H9 (cell line): ENCODE measurements around the gene WDR33. TPM values are rescaled to one million over a fixed set of nuclear protein-coding genes. Genes with fewer than 3 reads are reported as not detected.

Experiments
- DNase-seq: peaks from one replicate; pipeline ENCODE4 v3.0.0-alpha.2; 2017
- H2AFZ ChIP-seq: one replicate; pipeline ENCODE4 v1.6.1; 2013; ENCODE audit warnings: mild to moderate bottlenecking, low read length, control low read depth, moderate library complexity
- H2AK5ac ChIP-seq: 2 replicates; pipeline ENCODE4 v1.6.1; 2013; ENCODE audit warnings: low read length, control low read depth, mixed read lengths; ENCODE audit not compliant: insufficient read length
- H2BK120ac ChIP-seq: one replicate; pipeline ENCODE4 v1.6.1; 2013; ENCODE audit warnings: low read depth, mild to moderate bottlenecking, low read length, control low read depth, inconsistent platforms; ENCODE audit not compliant: poor library complexity, severe bottlenecking
- H2BK12ac ChIP-seq: 2 replicates; pipeline ENCODE4 v1.6.1; 2013; ENCODE audit warnings: low read length, control low read depth, mixed read lengths, low read depth; ENCODE audit not compliant: insufficient read length
- H2BK15ac ChIP-seq: 2 replicates; pipeline ENCODE4 v1.6.1; 2013; ENCODE audit warnings: low read depth, low read length, control low read depth
- H2BK20ac ChIP-seq: one replicate; pipeline ENCODE4 v1.6.1; 2013; ENCODE audit warnings: low read depth, mild to moderate bottlenecking, low read length, control low read depth, inconsistent platforms; ENCODE audit not compliant: poor library complexity, severe bottlenecking
- H2BK5ac ChIP-seq: 2 replicates; pipeline ENCODE4 v1.6.1; 2013; ENCODE audit warnings: low read length, control low read depth, mixed read lengths; ENCODE audit not compliant: insufficient read length
- H3K14ac ChIP-seq: 2 replicates; pipeline ENCODE4 v1.6.1; 2013; ENCODE audit warnings: low read length, control low read depth; ENCODE audit not compliant: insufficient read depth
- H3K18ac ChIP-seq: 2 replicates; pipeline ENCODE4 v1.6.1; 2013; ENCODE audit warnings: low read depth, mild to moderate bottlenecking, mixed read lengths, low read length, control low read depth; ENCODE audit not compliant: insufficient read length
- H3K23ac ChIP-seq: 2 replicates; pipeline ENCODE4 v1.6.1; 2013; ENCODE audit warnings: low read length, control low read depth, mixed read lengths, low read depth; ENCODE audit not compliant: insufficient read length
- H3K23me2 ChIP-seq: 2 replicates; pipeline ENCODE4 v1.6.1; 2013; ENCODE audit warnings: low read depth, mild to moderate bottlenecking, mixed read lengths, low read length, control low read depth; ENCODE audit not compliant: insufficient read length, poor library complexity, severe bottlenecking
- H3K27ac ChIP-seq: 2 replicates; pipeline ENCODE4 v1.5.1; 2013; ENCODE audit warnings: low read length, control low read depth, mixed read lengths, low read depth; ENCODE audit not compliant: insufficient read length
- H3K27me3 ChIP-seq: 2 replicates; pipeline ENCODE4 v1.6.1; 2013; ENCODE audit warnings: low read length, control low read depth, inconsistent platforms; ENCODE audit not compliant: insufficient read depth
- H3K4ac ChIP-seq: 2 replicates; pipeline ENCODE4 v1.6.1; 2013; ENCODE audit warnings: low read depth, mild to moderate bottlenecking, control low read depth, inconsistent platforms, low read length, moderate library complexity
- H3K4me1 ChIP-seq: 2 replicates; pipeline ENCODE4 v1.6.1; 2013; ENCODE audit warnings: low read length, control low read depth, inconsistent platforms; ENCODE audit not compliant: insufficient read depth
- H3K4me2 ChIP-seq: 2 replicates; pipeline ENCODE4 v1.6.1; 2013; ENCODE audit warnings: low read length, control low read depth, mixed read lengths; ENCODE audit not compliant: insufficient read length, insufficient read depth
- H3K56ac ChIP-seq: 2 replicates; pipeline ENCODE4 v1.6.1; 2013; ENCODE audit warnings: low read depth, mild to moderate bottlenecking, mixed read lengths, low read length, control low read depth; ENCODE audit not compliant: insufficient read length
- H3K79me1 ChIP-seq: 2 replicates; pipeline ENCODE4 v1.6.1; 2013; ENCODE audit warnings: low read depth, mild to moderate bottlenecking, moderate library complexity, low read length, control low read depth, inconsistent platforms; ENCODE audit not compliant: insufficient read depth, poor library complexity, severe bottlenecking
- H3K79me2 ChIP-seq: 2 replicates; pipeline ENCODE4 v1.6.1; 2013; ENCODE audit warnings: low read length, control low read depth, inconsistent platforms; ENCODE audit not compliant: insufficient read depth
- H3K9ac ChIP-seq: 2 replicates; pipeline ENCODE4 v1.6.1; 2013; ENCODE audit warnings: low read length, control low read depth, mixed read lengths; ENCODE audit not compliant: insufficient read length; ENCODE audit errors: extremely low read depth
- H3K9me3 ChIP-seq: one replicate; pipeline ENCODE4 v1.6.1; 2013; ENCODE audit warnings: low read depth, low read length, inconsistent platforms; ENCODE audit not compliant: control insufficient read depth
- H3T11ph ChIP-seq: one replicate; pipeline ENCODE4 v1.6.1; 2013; ENCODE audit warnings: mild to moderate bottlenecking, low read length, control low read depth, inconsistent platforms
- H4K20me1 ChIP-seq: one replicate; pipeline ENCODE4 v1.6.1; 2013; ENCODE audit not compliant: control insufficient read depth, insufficient read length, insufficient read depth
- H4K5ac ChIP-seq: 2 replicates; pipeline ENCODE4 v1.6.1; 2013; ENCODE audit warnings: low read depth, mild to moderate bottlenecking, mixed read lengths, low read length, control low read depth; ENCODE audit not compliant: insufficient read length
- H4K8ac ChIP-seq: replicated peaks from 2 replicates; pipeline ENCODE4 v1.6.1; 2013; ENCODE audit warnings: low read length, control low read depth, mixed read lengths, low read depth; ENCODE audit not compliant: insufficient read length
- H4K91ac ChIP-seq: 2 replicates; pipeline ENCODE4 v1.6.1; 2013; ENCODE audit warnings: low read depth, mild to moderate bottlenecking, moderate library complexity, mixed read lengths, low read length, control low read depth; ENCODE audit not compliant: insufficient read length
- H3K27ac Mint-ChIP-seq, 3 experiments: 2 replicates in 2 of 3; 3 replicates in 1 of 3; pipeline ENCODE4 v1.8.0; 2020 to 2021; ENCODE audit warnings: mixed read lengths in 3 of 3, mild to moderate bottlenecking in 1 of 3, moderate library complexity in 1 of 3
- H3K27me3 Mint-ChIP-seq: 2 replicates; pipeline ENCODE4 v1.8.0; 2021; ENCODE audit warnings: low read depth, mild to moderate bottlenecking, moderate library complexity, mixed read lengths
- H3K36me3 Mint-ChIP-seq, 3 experiments: 2 replicates in 2 of 3; 3 replicates in 1 of 3; pipeline ENCODE4 v1.8.0; 2020 to 2021; ENCODE audit warnings: low read depth in 3 of 3, mixed read lengths in 3 of 3; ENCODE audit not compliant: insufficient read depth in 1 of 3
- H3K4me1 Mint-ChIP-seq, 2 experiments: 2 replicates each; pipeline ENCODE4 v1.8.0; 2020; ENCODE audit warnings: mixed read lengths in 2 of 2
- H3K4me3 Mint-ChIP-seq, 2 experiments: 2 replicates in 1 of 2; 3 replicates in 1 of 2; pipeline ENCODE4 v1.8.0; 2020 to 2021; ENCODE audit warnings: mild to moderate bottlenecking in 2 of 2, mixed read lengths in 2 of 2, moderate library complexity in 1 of 2
- H3K9me3 Mint-ChIP-seq, 2 experiments: 2 replicates in 1 of 2; 3 replicates in 1 of 2; pipeline ENCODE4 v1.8.0; 2020; ENCODE audit warnings: mild to moderate bottlenecking in 2 of 2, mixed read lengths in 2 of 2, moderate library complexity in 1 of 2
- CTCF ChIP-seq: fragments of 200-600 bp; sonication (generic); conservative IDR thresholded peaks from 3 replicates; pipeline ENCODE4 v1.8.0; 2021; ENCODE audit warnings: antibody characterized with exemption, mild to moderate bottlenecking
- WGBS: extraction: QIAGEN DNeasy Blood & Tissue Kit; methylation state at CpG from one replicate; pipeline ENCODE4 v1.1.7; 2013; ENCODE audit warnings: missing lambda C conversion rate, low lambda C conversion rate, mixed read lengths; ENCODE audit not compliant: insufficient read length; ENCODE audit errors: extremely low coverage; 5-methylcytosine and 5-hydroxymethylcytosine counted together
- total RNA-seq: library from RNA; stranded (reverse); gene quantifications from 2 replicates; pipeline ENCODE4 v1.2.1, GENCODE V29; 2021

Gene WDR33
- total RNA-seq, 1 experiment from 2014 or later = 86.0 TPM

DNA sequence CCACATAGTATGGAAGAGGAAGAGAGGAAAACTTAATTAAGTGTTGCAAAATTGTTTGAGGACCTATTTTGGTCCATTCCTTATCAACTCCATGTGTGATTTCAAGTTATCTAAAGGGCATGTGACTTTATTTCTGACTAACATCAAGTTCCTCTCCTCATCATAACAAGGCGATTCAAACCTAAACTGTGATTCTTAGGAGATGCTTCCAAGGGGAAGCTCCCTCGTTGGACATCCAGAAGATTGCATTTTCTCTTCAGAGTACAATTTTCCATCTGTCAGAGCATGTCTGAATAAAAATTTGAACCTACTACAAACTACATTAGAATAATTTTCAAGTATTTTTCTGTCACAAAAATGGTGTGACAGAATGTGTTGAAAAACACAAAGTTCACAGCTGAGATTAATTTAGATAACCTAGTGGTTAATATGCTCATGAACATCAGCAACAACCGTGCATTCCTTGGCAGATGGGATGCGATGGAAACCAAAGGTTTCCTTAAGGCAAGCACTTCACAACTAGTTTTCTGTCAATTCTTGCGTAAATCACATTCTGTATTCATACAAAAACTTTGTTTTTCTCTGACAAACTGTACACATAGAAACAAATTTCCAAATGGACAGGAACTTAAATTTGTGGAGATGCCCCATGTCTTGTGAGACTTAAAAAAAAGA lies 105.4 kb downstream of the WDR33 start:
- H3T11ph ChIP-seq = no peak overlapping the region
- H4K5ac ChIP-seq = no peak overlapping the region
- no peaks in the 10 kb centered on the region for H3K79me1 ChIP-seq
- H2AFZ ChIP-seq = no peak overlapping the region
- H4K8ac ChIP-seq = no peak overlapping the region
- no peak overlapping the region for H4K91ac ChIP-seq
- DNase-seq = no peak
- no peak overlapping the region for H2BK20ac ChIP-seq
- TF ChIP-seq CTCF = no peak
- H3K9me3 Mint-ChIP-seq = peaks cover 0 to 4% of the 10 kb centered on the region in 2 experiments; a peak in 1 of 5 replicates
- no peak overlapping the region for H3K23ac ChIP-seq
- H3K27ac ChIP-seq = no peak overlapping the region
- WGBS = no CpG with 5 or more reads among the region's 5 CpGs
- H2BK5ac ChIP-seq = no peak overlapping the region
- no peak overlapping the region for H3K4me2 ChIP-seq
- H4K20me1 ChIP-seq = no peaks in the 10 kb centered on the region
- peaks cover 17 to 68% (median 66%) of the 10 kb centered on the region in 3 experiments for H3K36me3 Mint-ChIP-seq
- no peaks in the 10 kb centered on the region for H3K27me3 Mint-ChIP-seq
- H3K56ac ChIP-seq = no peak overlapping the region
- H2BK15ac ChIP-seq = no peak overlapping the region
- H3K4me1 Mint-ChIP-seq = peaks cover 11 to 16% of the 10 kb centered on the region in 2 experiments
- H2AK5ac ChIP-seq = no peak overlapping the region
- H3K18ac ChIP-seq = no peak overlapping the region
- peaks cover 3% of the 10 kb centered on the region; the same call in 1 of the 2 replicates for H3K79me2 ChIP-seq
- H3K23me2 ChIP-seq = peaks cover 3% of the 10 kb centered on the region
- H2BK120ac ChIP-seq = no peak overlapping the region
- H3K4me3 Mint-ChIP-seq = no peak overlapping the region
- no peaks in the 10 kb centered on the region for H3K27me3 ChIP-seq
- no peaks in the 10 kb centered on the region for H3K9me3 ChIP-seq
- no peak overlapping the region for H3K9ac ChIP-seq
- no peak overlapping the region for H3K4ac ChIP-seq
- H3K14ac ChIP-seq = no peak overlapping the region
- H3K27ac Mint-ChIP-seq = no peak overlapping the region
- no peak overlapping the region for H2BK12ac ChIP-seq
- peaks cover 3% of the 10 kb centered on the region; the same call in 1 of the 2 replicates for H3K4me1 ChIP-seq
